Stimulated activated CD4-positive, alpha-beta T cell treated with anti-CD3 and anti-CD28 coated beads, TNF-alpha, amount 100 ng/mL, for 24 hours (primary cell): ENCODE results near the gene INCA1.
A peak's percentile ranks its signal among the peaks of the same experiment; 100 is the strongest.

Experiments
- DNase-seq, 3 experiments: peaks; one replicate each; pipeline ENCODE4 v3.0.0-alpha.2; 2020; ENCODE audit warnings: low read depth in 3 of 3

The INCA1 gene

GRCh38 chr17:4971826-4972225, 25.5 kb downstream of the INCA1 start:
- DNase-seq, result no peak

- no peak for DNase-seq
Measured at GRCh38 chr17:4970273-4970672, 27.0 kb downstream of the INCA1 start.

GRCh38 chr17:4969551-4970173, 27.7 kb downstream of the INCA1 start:
- DNase-seq, result peak in 1 of 3 experiments; percentile 40

- DNase-seq, result peak in 1 of 3 experiments; percentile 42
Measured at GRCh38 chr17:4969047-4969550, 28.2 kb downstream of the INCA1 start.

- DNase-seq, result peak in 1 of 3 experiments; percentile 35
Measured at GRCh38 chr17:4968486-4969046, 28.8 kb downstream of the INCA1 start.

GRCh38 chr17:4967539-4968485, 29.5 kb downstream of the INCA1 start, which contains the start of gene SPAG7:
Gene SPAG7 (minus strand): TSS chr17:4967817. CDS start chr17:4967804, 13 bp downstream.
- peak; percentile 85 to 92 (median 89) for DNase-seq

GRCh38 chr17:4966844-4967538, 30.3 kb downstream of the INCA1 start:
- peak; percentile 85 to 95 (median 92) for DNase-seq

- DNase-seq, result no peak
Measured at GRCh38 chr17:4965311-4965986, 31.9 kb downstream of the INCA1 start.

- DNase-seq, result no peak
Measured at GRCh38 chr17:4960279-4960922, 36.9 kb downstream of the INCA1 start.

- DNase-seq, result no peak
Measured at GRCh38 chr17:4959261-4959965, 37.9 kb downstream of the INCA1 start.

- no peak for DNase-seq
Measured at GRCh38 chr17:4958102-4958501, 39.2 kb downstream of the INCA1 start.

GRCh38 chr17:4956493-4957061, 40.7 kb downstream of the INCA1 start:
- peak in 1 of 3 experiments; percentile 59 for DNase-seq

GRCh38 chr17:4955091-4955490, 42.2 kb downstream of the INCA1 start:
- no peak for DNase-seq

GRCh38 chr17:4953451-4953961, 43.8 kb downstream of the INCA1 start:
- DNase-seq, result no peak

GRCh38 chr17:4951486-4951885, 45.8 kb downstream of the INCA1 start:
- DNase-seq, result no peak

GRCh38 chr17:4950746-4951204, 46.5 kb downstream of the INCA1 start, which contains the start of gene ENO3:
Gene ENO3 (plus strand): TSS chr17:4951119. CDS start chr17:4951830, 711 bp downstream.
- no peak for DNase-seq

GRCh38 chr17:4950075-4950745, 47.1 kb downstream of the INCA1 start:
- peak in 1 of 3 experiments; percentile 38 for DNase-seq

- DNase-seq, result peak in 2 of 3 experiments; percentile 55 to 82
Measured at GRCh38 chr17:4949321-4950074, 47.8 kb downstream of the INCA1 start.
